Measurements from ENCODE around the gene AMPD3.

GRCh38 chr11:10519630-10520029 is 64.6 kb downstream of the AMPD3 start:
- no peak for TF ChIP-seq POLR2A (IDR thresholded peaks at IDR 0.05; ENCODE audit: low read depth, low read length)
- TF ChIP-seq POLR2AphosphoS5 (IDR thresholded peaks at IDR 0.05; ENCODE audit: low read depth, low read length) = no peak

All from GM12892 (cell line).